Measurements from ENCODE around the gene CNTN4.

DNA sequence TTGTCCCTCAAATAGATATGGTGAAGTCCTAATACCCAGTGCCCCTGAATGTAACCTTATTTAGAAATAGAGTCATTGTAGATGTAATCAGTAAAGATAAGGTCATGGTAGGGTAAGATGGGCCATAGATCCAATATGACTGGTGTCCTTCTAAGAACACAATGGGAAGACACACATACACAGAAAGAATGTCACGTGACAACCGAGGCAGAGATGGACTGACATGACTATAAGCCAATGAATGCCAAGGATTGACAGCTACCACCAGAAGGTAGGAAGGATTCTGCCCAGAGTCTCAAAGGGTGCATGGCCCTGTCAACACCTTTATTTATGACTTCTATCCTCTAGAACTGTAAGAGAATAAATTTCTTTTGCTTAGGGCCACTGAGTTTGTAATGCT, 780.4 kb downstream of the CNTN4 start:
- TF ChIP-seq L3MBTL2 (conservative IDR thresholded peaks at IDR 0.05) (no peak), FOXA1 (IDR thresholded peaks at IDR 0.05) (no peak), ARNT (IDR thresholded peaks at IDR 0.05) (no peak), ELF4 (IDR thresholded peaks at IDR 0.05) (no peak), SP1 (IDR thresholded peaks at IDR 0.05) (no peak), BHLHE40 (IDR thresholded peaks at IDR 0.05; ENCODE audit: borderline replicate concordance) (no peak), FOXM1 (IDR thresholded peaks at IDR 0.05; ENCODE audit: borderline replicate concordance) (no peak), HDGF (IDR thresholded peaks at IDR 0.05; ENCODE audit: borderline replicate concordance) (no peak), FOXK2 (IDR thresholded peaks at IDR 0.05) (no peak), SUZ12 (IDR thresholded peaks at IDR 0.05) (no peak), LEF1 (IDR thresholded peaks at IDR 0.05; ENCODE audit: borderline replicate concordance) (no peak)
- TF ChIP-seq, protein P1, sequence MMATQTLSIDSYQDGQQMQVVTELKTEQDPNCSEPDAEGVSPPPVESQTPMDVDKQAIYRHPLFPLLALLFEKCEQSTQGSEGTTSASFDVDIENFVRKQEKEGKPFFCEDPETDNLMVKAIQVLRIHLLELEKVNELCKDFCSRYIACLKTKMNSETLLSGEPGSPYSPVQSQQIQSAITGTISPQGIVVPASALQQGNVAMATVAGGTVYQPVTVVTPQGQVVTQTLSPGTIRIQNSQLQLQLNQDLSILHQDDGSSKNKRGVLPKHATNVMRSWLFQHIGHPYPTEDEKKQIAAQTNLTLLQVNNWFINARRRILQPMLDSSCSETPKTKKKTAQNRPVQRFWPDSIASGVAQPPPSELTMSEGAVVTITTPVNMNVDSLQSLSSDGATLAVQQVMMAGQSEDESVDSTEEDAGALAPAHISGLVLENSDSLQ (IDR thresholded peaks at IDR 0.05), result no peak

Measured in HEK293T (cell line).